ENCODE results near the gene APBA2. TPM values are rescaled to one million over a fixed set of nuclear protein-coding genes. Genes with fewer than 3 reads are reported as not detected.

Gene APBA2
- total and polyA plus RNA-seq, 2 donors from 2014 or later, result 1.0 to 6.1 TPM

GRCh38 chr15:29142129-29142747, 256.5 kb downstream of the APBA2 start:
- FAIRE-seq (no peak), DNase-seq (peak in 1 of 5 donors; percentile 8)
- Histone ChIP-seq H3K9ac (ENCODE audit: low read length in 3 of 3) (no peak overlapping the region), H3K4me3 (ENCODE audit: low read length in 3 of 3) (no peak overlapping the region), H3K36me3 (ENCODE audit: control insufficient read depth in 2 of 3, insufficient read depth in 3 of 3, low read length in 3 of 3) (no peaks in the 10 kb centered on the region), H3K9me3 (ENCODE audit: control insufficient read depth in 2 of 3, insufficient read depth in 1 of 3, low read length in 3 of 3) (no peaks in the 10 kb centered on the region), H3K27me3 (ENCODE audit: control insufficient read depth, insufficient read depth, low read length) (no peaks in the 10 kb centered on the region), H3K27ac (ENCODE audit: low read depth in 2 of 2, low read length in 2 of 2) (no peak overlapping the region), H3K4me1 (ENCODE audit: control insufficient read depth in 2 of 3, insufficient read depth in 2 of 3, low read depth in 1 of 3, low read length in 3 of 3) (peaks cover 0 to 2% (median 0%) of the 10 kb centered on the region in 3 donors)
- intact Hi-C loops (cut with DNase I), result no loop called here
- TF ChIP-seq CTCF (IDR thresholded peaks at IDR 0.05; ENCODE audit: borderline replicate concordance, extremely low read depth, insufficient read depth), result no peak

- no peaks in the 10 kb centered on the region for H3K9me3 ChIP-seq (ENCODE audit: control insufficient read depth in 2 of 3, insufficient read depth in 1 of 3, low read length in 3 of 3)
- H3K4me1 ChIP-seq (ENCODE audit: control insufficient read depth in 2 of 3, insufficient read depth in 2 of 3, low read depth in 1 of 3, low read length in 3 of 3), result peaks cover 0 to 2% (median 0%) of the 10 kb centered on the region in 3 donors
- H3K27ac ChIP-seq (ENCODE audit: low read depth in 2 of 2, low read length in 2 of 2), result no peak overlapping the region
- H3K4me3 ChIP-seq (ENCODE audit: low read length in 3 of 3), result no peak overlapping the region
- intact Hi-C loops (cut with DNase I), result no loop called here
- H3K9ac ChIP-seq (ENCODE audit: low read length in 3 of 3), result no peak overlapping the region
- no peaks in the 10 kb centered on the region for H3K27me3 ChIP-seq (ENCODE audit: control insufficient read depth, insufficient read depth, low read length)
- DNase-seq, result peak in 1 of 5 donors; percentile 9
- FAIRE-seq, result no peak
- no peak for TF ChIP-seq CTCF (IDR thresholded peaks at IDR 0.05; ENCODE audit: borderline replicate concordance, extremely low read depth, insufficient read depth)
- no peaks in the 10 kb centered on the region for H3K36me3 ChIP-seq (ENCODE audit: control insufficient read depth in 2 of 3, insufficient read depth in 3 of 3, low read length in 3 of 3)
These were observed 257.5 kb downstream of the APBA2 start for GRCh38 chr15:29143293-29143692.

GRCh38 chr15:29143909-29144635, 258.3 kb downstream of the APBA2 start:
- H3K27ac ChIP-seq (ENCODE audit: low read depth in 2 of 2, low read length in 2 of 2), result no peak overlapping the region
- no peak overlapping the region for H3K9ac ChIP-seq (ENCODE audit: low read length in 3 of 3)
- peak in 1 of 5 donors; percentile 9 for DNase-seq
- intact Hi-C loops (cut with DNase I), result no loop called here
- H3K4me3 ChIP-seq (ENCODE audit: low read length in 3 of 3), result no peak overlapping the region
- H3K36me3 ChIP-seq (ENCODE audit: control insufficient read depth in 2 of 3, insufficient read depth in 3 of 3, low read length in 3 of 3), result no peaks in the 10 kb centered on the region
- no peaks in the 10 kb centered on the region for H3K27me3 ChIP-seq (ENCODE audit: control insufficient read depth, insufficient read depth, low read length)
- H3K4me1 ChIP-seq (ENCODE audit: control insufficient read depth in 2 of 3, insufficient read depth in 2 of 3, low read depth in 1 of 3, low read length in 3 of 3), result peaks cover 0 to 2% (median 0%) of the 10 kb centered on the region in 3 donors
- no peak for TF ChIP-seq CTCF (IDR thresholded peaks at IDR 0.05; ENCODE audit: borderline replicate concordance, extremely low read depth, insufficient read depth)
- no peak for FAIRE-seq
- H3K9me3 ChIP-seq (ENCODE audit: control insufficient read depth in 2 of 3, insufficient read depth in 1 of 3, low read length in 3 of 3), result no peaks in the 10 kb centered on the region
